ENCODE results near the gene ADIPOR2. TPM values are rescaled to one million over a fixed set of nuclear protein-coding genes. Genes with fewer than 3 reads are reported as not detected.

The ADIPOR2 gene
- total and polyA plus RNA-seq, 5 donors from 2014 or later: 1.8 to 26.3 (median 2.6) TPM

GRCh38 chr12:1822699-1823098 is 131.8 kb downstream of the ADIPOR2 start:
- ATAC-seq (ENCODE audit: low read depth in 2 of 2) (no peak), DNase-seq (no peak)
- peaks cover 30% of the 10 kb centered on the region for H3K27me3 Mint-ChIP-seq

GRCh38 chr12:1823237-1823636 is 132.4 kb downstream of the ADIPOR2 start:
- H3K4me3 Mint-ChIP-seq: no peak overlapping the region
- H3K27ac Mint-ChIP-seq: no peak overlapping the region
- Histone ChIP-seq H3K27me3 (ENCODE audit: control insufficient read depth, insufficient read depth, low read length) (no peaks in the 10 kb centered on the region), H3K4me1 (ENCODE audit: control insufficient read depth, insufficient read depth, low read length, poor library complexity, severe bottlenecking) (no peaks in the 10 kb centered on the region), H3K9me3 (ENCODE audit: control insufficient read depth in 2 of 2, low read length in 2 of 2) (no peaks in the 10 kb centered on the region), H3K4me3 (ENCODE audit: low read depth, low read length) (no peak overlapping the region), H3K27ac (ENCODE audit: insufficient read depth, low read length, poor library complexity, severe bottlenecking) (no peak overlapping the region), H3K36me3 (ENCODE audit: control insufficient read depth, insufficient read depth, low read length) (no peaks in the 10 kb centered on the region)
- H3K27me3 Mint-ChIP-seq: peaks cover 30% of the 10 kb centered on the region
- ATAC-seq (ENCODE audit: low read depth in 2 of 2): no peak
- peaks cover 0 to 4% (median 0%) of the 10 kb centered on the region in 7 donors for H3K9me3 Mint-ChIP-seq
- no peak for DNase-seq
- no peaks in the 10 kb centered on the region for H3K36me3 Mint-ChIP-seq
- H3K4me1 Mint-ChIP-seq: peaks cover 0 to 4% (median 0%) of the 10 kb centered on the region in 4 donors

More at GRCh38 chr12:1822699-1823098, 131.8 kb downstream of the ADIPOR2 start:
- Histone ChIP-seq H3K27me3 (ENCODE audit: control insufficient read depth, insufficient read depth, low read length) (no peaks in the 10 kb centered on the region), H3K4me3 (ENCODE audit: low read depth, low read length) (no peak overlapping the region), H3K36me3 (ENCODE audit: control insufficient read depth, insufficient read depth, low read length) (no peaks in the 10 kb centered on the region), H3K4me1 (ENCODE audit: control insufficient read depth, insufficient read depth, low read length, poor library complexity, severe bottlenecking) (no peaks in the 10 kb centered on the region), H3K27ac (ENCODE audit: insufficient read depth, low read length, poor library complexity, severe bottlenecking) (no peak overlapping the region), H3K9me3 (ENCODE audit: control insufficient read depth in 2 of 2, low read length in 2 of 2) (no peaks in the 10 kb centered on the region)
- H3K4me1 Mint-ChIP-seq: peaks cover 0 to 4% (median 0%) of the 10 kb centered on the region in 4 donors
- H3K27ac Mint-ChIP-seq: no peak overlapping the region
- H3K4me3 Mint-ChIP-seq: no peak overlapping the region
- H3K9me3 Mint-ChIP-seq: peaks cover 0 to 4% (median 0%) of the 10 kb centered on the region in 7 donors
- H3K36me3 Mint-ChIP-seq: no peaks in the 10 kb centered on the region

GRCh38 chr12:1825382-1826102 is 134.7 kb downstream of the ADIPOR2 start:
- Histone ChIP-seq H3K36me3 (ENCODE audit: control insufficient read depth, insufficient read depth, low read length) (no peaks in the 10 kb centered on the region), H3K9me3 (ENCODE audit: control insufficient read depth in 2 of 2, low read length in 2 of 2) (no peaks in the 10 kb centered on the region), H3K4me1 (ENCODE audit: control insufficient read depth, insufficient read depth, low read length, poor library complexity, severe bottlenecking) (no peaks in the 10 kb centered on the region), H3K27me3 (ENCODE audit: control insufficient read depth, insufficient read depth, low read length) (no peaks in the 10 kb centered on the region), H3K4me3 (ENCODE audit: low read depth, low read length) (no peak overlapping the region), H3K27ac (ENCODE audit: insufficient read depth, low read length, poor library complexity, severe bottlenecking) (no peak overlapping the region)
- ATAC-seq (ENCODE audit: low read depth in 2 of 2) (no peak), DNase-seq (no peak)
- no peak overlapping the region for H3K4me3 Mint-ChIP-seq
- H3K36me3 Mint-ChIP-seq: no peaks in the 10 kb centered on the region
- no peak overlapping the region for H3K27ac Mint-ChIP-seq
- H3K9me3 Mint-ChIP-seq: no peaks in the 10 kb centered on the region
- H3K4me1 Mint-ChIP-seq: peaks cover 0 to 2% (median 0%) of the 10 kb centered on the region in 4 donors
- peaks cover 24% of the 10 kb centered on the region for H3K27me3 Mint-ChIP-seq

- Histone ChIP-seq H3K4me3 (ENCODE audit: low read depth, low read length) (no peak overlapping the region), H3K27ac (ENCODE audit: insufficient read depth, low read length, poor library complexity, severe bottlenecking) (no peak overlapping the region), H3K36me3 (ENCODE audit: control insufficient read depth, insufficient read depth, low read length) (no peaks in the 10 kb centered on the region), H3K27me3 (ENCODE audit: control insufficient read depth, insufficient read depth, low read length) (no peaks in the 10 kb centered on the region), H3K9me3 (ENCODE audit: control insufficient read depth in 2 of 2, low read length in 2 of 2) (no peaks in the 10 kb centered on the region), H3K4me1 (ENCODE audit: control insufficient read depth, insufficient read depth, low read length, poor library complexity, severe bottlenecking) (no peaks in the 10 kb centered on the region)
- Mint-ChIP-seq H3K27me3 (peaks cover 19% of the 10 kb centered on the region), H3K36me3 (no peaks in the 10 kb centered on the region), H3K27ac (no peak overlapping the region), H3K4me1 (no peaks in the 10 kb centered on the region), H3K9me3 (no peaks in the 10 kb centered on the region), H3K4me3 (no peak overlapping the region)
- DNase-seq: no peak
- ATAC-seq (ENCODE audit: low read depth in 2 of 2): no peak
These were observed 135.5 kb downstream of the ADIPOR2 start for GRCh38 chr12:1826401-1826800.

- Histone ChIP-seq H3K4me1 (ENCODE audit: control insufficient read depth, insufficient read depth, low read length, poor library complexity, severe bottlenecking) (no peaks in the 10 kb centered on the region), H3K36me3 (ENCODE audit: control insufficient read depth, insufficient read depth, low read length) (no peaks in the 10 kb centered on the region), H3K4me3 (ENCODE audit: low read depth, low read length) (no peak overlapping the region), H3K27ac (ENCODE audit: insufficient read depth, low read length, poor library complexity, severe bottlenecking) (no peak overlapping the region), H3K27me3 (ENCODE audit: control insufficient read depth, insufficient read depth, low read length) (no peaks in the 10 kb centered on the region), H3K9me3 (ENCODE audit: control insufficient read depth in 2 of 2, low read length in 2 of 2) (no peaks in the 10 kb centered on the region)
- no peaks in the 10 kb centered on the region for H3K9me3 Mint-ChIP-seq
- no peak overlapping the region for H3K27ac Mint-ChIP-seq
- peaks cover 22% of the 10 kb centered on the region for H3K27me3 Mint-ChIP-seq
- H3K4me1 Mint-ChIP-seq: no peaks in the 10 kb centered on the region
- no peak for ATAC-seq (ENCODE audit: low read depth in 2 of 2)
- H3K4me3 Mint-ChIP-seq: no peak overlapping the region
- DNase-seq: no peak
- H3K36me3 Mint-ChIP-seq: no peaks in the 10 kb centered on the region
These were observed 136.2 kb downstream of the ADIPOR2 start for GRCh38 chr12:1826867-1827705.

GRCh38 chr12:1827826-1828805 is 137.2 kb downstream of the ADIPOR2 start:
- ATAC-seq (ENCODE audit: low read depth in 2 of 2) (no peak), DNase-seq (no peak)
- Mint-ChIP-seq H3K4me1 (no peaks in the 10 kb centered on the region), H3K27ac (no peak overlapping the region), H3K27me3 (peaks cover 18% of the 10 kb centered on the region), H3K9me3 (no peaks in the 10 kb centered on the region), H3K4me3 (no peak overlapping the region), H3K36me3 (no peaks in the 10 kb centered on the region)
- H3K4me3 ChIP-seq (ENCODE audit: low read depth, low read length): no peak overlapping the region
- H3K36me3 ChIP-seq (ENCODE audit: control insufficient read depth, insufficient read depth, low read length): no peaks in the 10 kb centered on the region
- H3K27ac ChIP-seq (ENCODE audit: insufficient read depth, low read length, poor library complexity, severe bottlenecking): no peak overlapping the region
- H3K27me3 ChIP-seq (ENCODE audit: control insufficient read depth, insufficient read depth, low read length): no peaks in the 10 kb centered on the region
- no peaks in the 10 kb centered on the region for H3K4me1 ChIP-seq (ENCODE audit: control insufficient read depth, insufficient read depth, low read length, poor library complexity, severe bottlenecking)
- H3K9me3 ChIP-seq (ENCODE audit: control insufficient read depth in 2 of 2, low read length in 2 of 2): no peaks in the 10 kb centered on the region

- Histone ChIP-seq H3K36me3 (ENCODE audit: control insufficient read depth, insufficient read depth, low read length) (no peaks in the 10 kb centered on the region), H3K4me3 (ENCODE audit: low read depth, low read length) (no peak overlapping the region), H3K9me3 (ENCODE audit: control insufficient read depth in 2 of 2, low read length in 2 of 2) (no peaks in the 10 kb centered on the region), H3K4me1 (ENCODE audit: control insufficient read depth, insufficient read depth, low read length, poor library complexity, severe bottlenecking) (no peaks in the 10 kb centered on the region), H3K27me3 (ENCODE audit: control insufficient read depth, insufficient read depth, low read length) (no peaks in the 10 kb centered on the region), H3K27ac (ENCODE audit: insufficient read depth, low read length, poor library complexity, severe bottlenecking) (no peak overlapping the region)
- Mint-ChIP-seq H3K4me1 (no peaks in the 10 kb centered on the region), H3K27me3 (peaks cover 16% of the 10 kb centered on the region), H3K27ac (no peak overlapping the region), H3K9me3 (no peaks in the 10 kb centered on the region), H3K36me3 (no peaks in the 10 kb centered on the region), H3K4me3 (no peak overlapping the region)
- ATAC-seq (ENCODE audit: low read depth in 2 of 2) (no peak), DNase-seq (no peak)
These were observed 138.0 kb downstream of the ADIPOR2 start for GRCh38 chr12:1828856-1829255.

All from CD4-positive, CD25-positive, alpha-beta regulatory T cell (primary cell).